ENCODE results near the gene CEP250. TPM values are rescaled to one million over a fixed set of nuclear protein-coding genes. Genes with fewer than 3 reads are reported as not detected.

Gene CEP250
- total RNA-seq, 1 donor from 2014 or later: 55.4 TPM

DNA sequence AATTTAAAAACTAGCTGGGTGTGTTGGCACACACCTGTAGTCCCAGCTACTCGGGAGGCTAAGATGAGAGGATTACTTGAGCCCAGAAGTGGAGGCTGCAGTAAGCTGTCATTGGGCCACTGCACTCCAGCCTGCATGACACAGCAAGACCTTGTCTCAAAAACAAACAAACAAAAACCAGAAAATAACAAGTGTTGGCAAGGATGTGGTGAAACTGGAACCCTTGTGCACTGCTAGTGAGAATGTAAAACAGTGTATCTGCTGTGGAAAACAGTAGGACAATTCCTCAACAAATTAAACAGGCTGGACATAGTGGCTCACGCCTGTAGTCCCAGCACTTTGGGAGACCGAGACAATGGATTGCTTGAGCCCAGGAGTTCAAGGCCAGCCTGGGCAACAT lies 47.1 kb upstream of the CEP250 start:
- Histone ChIP-seq H3F3A (ENCODE audit: low read depth) (no peaks in the 10 kb centered on the region), H3K36me3 (peaks cover 4% of the 10 kb centered on the region)

DNA sequence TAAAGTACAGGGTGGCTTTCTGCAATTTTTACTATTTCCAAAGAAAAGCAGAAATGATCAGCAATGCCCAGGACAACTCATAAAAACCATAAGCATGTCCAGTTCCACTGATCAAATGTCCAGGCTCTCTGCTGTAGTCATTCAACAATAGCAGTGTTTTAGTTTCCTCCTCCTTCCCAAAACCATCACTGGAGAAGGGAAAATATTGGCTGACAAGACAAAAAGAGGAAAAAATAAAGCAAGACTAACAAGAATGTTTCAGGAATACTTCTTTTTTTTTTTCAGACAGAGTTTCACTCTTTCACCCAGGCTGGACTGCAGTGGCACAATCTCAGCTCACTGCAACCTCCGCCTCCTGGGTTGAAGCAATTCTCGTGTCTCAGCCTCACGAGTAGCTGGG lies 45.9 kb upstream of the CEP250 start:
- Mint-ChIP-seq H3K27ac (no peak overlapping the region), H3K36me3 (peaks cover 33% of the 10 kb centered on the region), H3K27me3 (ENCODE audit: insufficient read depth, low read depth) (peaks cover 2% of the 10 kb centered on the region), H3K4me1 (peaks cover 12% of the 10 kb centered on the region), H3K9me3 (peaks cover 13% of the 10 kb centered on the region), H3K4me3 (no peak overlapping the region)
- Histone ChIP-seq H3F3A (ENCODE audit: low read depth) (no peaks in the 10 kb centered on the region), H3K27me3 (no peaks in the 10 kb centered on the region), H3K36me3 (peaks cover 4% of the 10 kb centered on the region), H3K9ac (no peak overlapping the region), H3K9me3 (ENCODE audit: low read depth) (no peaks in the 10 kb centered on the region), H3K79me2 (ENCODE audit: low read depth) (peaks cover 60% of the 10 kb centered on the region), H3K27ac (no peak overlapping the region), H3K4me2 (no peak overlapping the region), H3K4me1 (peaks cover 4% of the 10 kb centered on the region), H4K20me1 (ENCODE audit: low read depth) (no peaks in the 10 kb centered on the region), H3K4me3 (no peak overlapping the region), H2AFZ (replicated peaks) (no peak overlapping the region)
- no peak for TF ChIP-seq EZH2phosphoT487 (IDR thresholded peaks at IDR 0.05)
- no peak for TF ChIP-seq EZH2 (IDR thresholded peaks at IDR 0.05)
- TF ChIP-seq, protein P1, sequence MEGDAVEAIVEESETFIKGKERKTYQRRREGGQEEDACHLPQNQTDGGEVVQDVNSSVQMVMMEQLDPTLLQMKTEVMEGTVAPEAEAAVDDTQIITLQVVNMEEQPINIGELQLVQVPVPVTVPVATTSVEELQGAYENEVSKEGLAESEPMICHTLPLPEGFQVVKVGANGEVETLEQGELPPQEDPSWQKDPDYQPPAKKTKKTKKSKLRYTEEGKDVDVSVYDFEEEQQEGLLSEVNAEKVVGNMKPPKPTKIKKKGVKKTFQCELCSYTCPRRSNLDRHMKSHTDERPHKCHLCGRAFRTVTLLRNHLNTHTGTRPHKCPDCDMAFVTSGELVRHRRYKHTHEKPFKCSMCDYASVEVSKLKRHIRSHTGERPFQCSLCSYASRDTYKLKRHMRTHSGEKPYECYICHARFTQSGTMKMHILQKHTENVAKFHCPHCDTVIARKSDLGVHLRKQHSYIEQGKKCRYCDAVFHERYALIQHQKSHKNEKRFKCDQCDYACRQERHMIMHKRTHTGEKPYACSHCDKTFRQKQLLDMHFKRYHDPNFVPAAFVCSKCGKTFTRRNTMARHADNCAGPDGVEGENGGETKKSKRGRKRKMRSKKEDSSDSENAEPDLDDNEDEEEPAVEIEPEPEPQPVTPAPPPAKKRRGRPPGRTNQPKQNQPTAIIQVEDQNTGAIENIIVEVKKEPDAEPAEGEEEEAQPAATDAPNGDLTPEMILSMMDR (IDR thresholded peaks at IDR 0.05): no peak
- no peak for DNase-seq (ENCODE audit: low spot score)

More for the DNA sequence above, 47.1 kb upstream of the CEP250 start:
- peaks cover 37% of the 10 kb centered on the region for H3K36me3 Mint-ChIP-seq
- Histone ChIP-seq H3K9me3 (ENCODE audit: low read depth) (no peaks in the 10 kb centered on the region), H3K4me2 (no peak overlapping the region), H3K9ac (no peak overlapping the region), H3K27ac (no peak overlapping the region), H4K20me1 (ENCODE audit: low read depth) (no peaks in the 10 kb centered on the region), H2AFZ (replicated peaks) (no peak overlapping the region), H3K4me3 (no peak overlapping the region), H3K79me2 (ENCODE audit: low read depth) (peaks cover 64% of the 10 kb centered on the region), H3K4me1 (peaks cover 4% of the 10 kb centered on the region), H3K27me3 (no peaks in the 10 kb centered on the region)
- no peak for TF ChIP-seq EZH2phosphoT487 (IDR thresholded peaks at IDR 0.05)
- TF ChIP-seq, protein P1 (IDR thresholded peaks at IDR 0.05): no peak
- no peak overlapping the region for H3K27ac Mint-ChIP-seq
- no peak overlapping the region for H3K4me3 Mint-ChIP-seq
- DNase-seq (ENCODE audit: low spot score): no peak
- H3K27me3 Mint-ChIP-seq (ENCODE audit: insufficient read depth, low read depth): no peaks in the 10 kb centered on the region
- H3K4me1 Mint-ChIP-seq: peaks cover 12% of the 10 kb centered on the region
- H3K9me3 Mint-ChIP-seq: peaks cover 13% of the 10 kb centered on the region

DNA sequence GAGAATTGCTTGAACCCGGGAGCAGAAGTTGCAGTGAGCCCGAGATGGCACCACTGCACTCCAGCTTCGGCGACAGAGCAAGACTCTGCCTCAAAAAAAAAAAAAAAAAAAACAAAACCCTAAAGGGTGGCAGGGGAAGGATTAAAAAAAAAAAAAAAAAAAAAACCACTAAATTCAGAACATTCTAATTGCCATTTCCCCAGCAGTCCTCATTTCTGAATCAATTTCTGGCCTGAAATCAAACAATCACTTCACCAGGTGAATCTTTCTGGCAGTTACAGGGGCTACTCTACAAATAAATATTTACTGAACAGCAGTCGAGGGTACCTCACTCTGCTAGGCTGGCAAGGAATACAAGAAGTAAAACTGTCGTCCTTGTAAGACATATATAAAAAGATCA lies 44.8 kb upstream of the CEP250 start:
- Mint-ChIP-seq H3K4me1 (peaks cover 12% of the 10 kb centered on the region), H3K27me3 (ENCODE audit: insufficient read depth, low read depth) (peaks cover 3% of the 10 kb centered on the region), H3K36me3 (peaks cover 29% of the 10 kb centered on the region), H3K27ac (no peak overlapping the region), H3K9me3 (peaks cover 6% of the 10 kb centered on the region), H3K4me3 (peak overlapping the region; percentile 99)
- H3K27ac ChIP-seq: no peak overlapping the region
- peaks cover 4% of the 10 kb centered on the region for H3K4me1 ChIP-seq
- no peaks in the 10 kb centered on the region for H4K20me1 ChIP-seq (ENCODE audit: low read depth)
- TF ChIP-seq, protein P1 (IDR thresholded peaks at IDR 0.05): no peak
- TF ChIP-seq EZH2 (IDR thresholded peaks at IDR 0.05) (no peak), EZH2phosphoT487 (IDR thresholded peaks at IDR 0.05) (no peak)
- H3K9me3 ChIP-seq (ENCODE audit: low read depth): no peaks in the 10 kb centered on the region
- H3K9ac ChIP-seq: no peak overlapping the region
- peaks cover 51% of the 10 kb centered on the region for H3K79me2 ChIP-seq (ENCODE audit: low read depth)
- H3K36me3 ChIP-seq: peaks cover 4% of the 10 kb centered on the region
- H3K27me3 ChIP-seq: no peaks in the 10 kb centered on the region
- H3K4me3 ChIP-seq: peak overlapping the region; percentile 67
- H3K4me2 ChIP-seq: peak overlapping the region; percentile 82
- no peaks in the 10 kb centered on the region for H3F3A ChIP-seq (ENCODE audit: low read depth)
- H2AFZ ChIP-seq (replicated peaks): no peak overlapping the region
- DNase-seq (ENCODE audit: low spot score): no peak

Measured in neural progenitor cell (in vitro differentiated cells).